Testis (tissue), 2 donors: Measurements from ENCODE around the gene PML.

Experiments
- CTCF ChIP-seq, 3 experiments: fragments of 450-650 bp in 2 of 3; fragments of 200-600 bp in 1 of 3; sonication (generic) in 1 of 3; IDR thresholded peaks; one replicate each; pipeline ENCODE4 v1.5.1; 2016 to 2019; ENCODE audit warnings: antibody characterized with exemption in 3 of 3, mild to moderate bottlenecking in 2 of 3, moderate library complexity in 1 of 3
- POLR2A ChIP-seq: fragments of 450-650 bp; IDR thresholded peaks from one replicate; pipeline ENCODE4 v1.6.1; 2017; ENCODE audit warnings: antibody characterized with exemption, mild to moderate bottlenecking, moderate library complexity

DNA sequence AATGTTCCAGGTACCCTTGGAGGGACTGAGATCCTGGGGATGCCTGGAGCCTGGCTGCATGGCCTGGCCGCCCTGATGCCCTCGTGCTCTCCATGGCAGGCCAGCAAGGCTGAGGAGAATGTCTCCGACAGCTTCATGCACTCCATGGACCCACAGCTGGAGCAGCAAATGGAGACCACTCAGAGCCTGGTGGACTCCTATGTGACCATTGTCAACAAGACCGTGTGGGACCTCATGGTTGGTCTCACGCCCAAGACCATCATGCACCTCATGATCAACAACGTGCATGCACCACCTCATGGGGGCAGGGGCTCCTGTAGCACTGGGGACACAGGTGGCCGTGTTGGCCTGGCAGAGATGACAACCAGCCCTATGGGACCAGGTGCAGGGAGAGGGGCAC is 68.2 kb downstream of the PML start:
- no peak for TF ChIP-seq CTCF (IDR thresholded peaks at IDR 0.05)
- TF ChIP-seq POLR2A, result no peak
